NCI-H1105 treated with DMSO at 0.1 percent for 48 hours (cell line): ENCODE measurements around the gene ART3.

Source experiments
- DNase-seq: peaks from one replicate; lab custom pipeline; 2025; lab: John Stamatoyannopoulos, UW

ART3 gene

DNA sequence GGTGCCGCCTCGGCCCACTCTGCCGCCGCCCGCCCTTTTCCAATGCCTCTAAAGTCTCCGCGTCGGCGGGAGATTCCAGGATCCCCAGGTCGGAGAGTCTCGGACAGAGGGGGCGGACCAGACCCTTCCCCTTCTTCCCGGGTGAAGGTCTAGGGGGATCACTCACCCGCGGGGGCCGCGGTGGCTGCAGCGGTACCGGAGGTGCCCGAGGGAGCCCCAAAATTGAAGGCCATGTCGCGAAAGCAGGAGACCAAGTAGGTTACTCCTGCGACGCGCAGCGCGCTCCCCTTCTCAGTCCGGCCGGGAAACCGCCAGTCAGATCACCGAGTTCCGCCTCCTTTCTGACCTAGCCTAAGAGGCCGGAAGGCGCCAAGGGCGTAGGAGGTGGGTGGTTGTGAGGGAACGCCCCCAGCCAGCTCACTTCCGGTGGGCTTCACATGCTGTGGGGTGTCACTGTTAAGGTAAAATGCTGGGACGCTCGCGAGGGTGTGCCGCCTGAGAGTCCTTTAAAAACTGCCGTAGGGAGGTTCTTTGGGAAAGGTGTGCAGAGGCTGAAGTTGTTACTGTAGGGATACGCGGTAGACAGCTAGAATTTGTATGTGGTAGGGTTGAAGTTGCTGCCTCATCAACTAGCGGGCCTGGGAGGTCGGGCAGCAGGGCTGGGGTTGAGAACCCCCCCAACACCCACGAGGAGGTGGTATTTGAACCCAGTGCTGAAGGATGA lies 73.8 kb downstream of the ART3 start, which contains the start of gene NUP54:
Gene NUP54, minus strand, starts transcription at position 256 of the 724 bp plus-strand sequence. Its CDS starts 23 bp downstream, at position 233.
- peak; percentile 74 for DNase-seq

DNA sequence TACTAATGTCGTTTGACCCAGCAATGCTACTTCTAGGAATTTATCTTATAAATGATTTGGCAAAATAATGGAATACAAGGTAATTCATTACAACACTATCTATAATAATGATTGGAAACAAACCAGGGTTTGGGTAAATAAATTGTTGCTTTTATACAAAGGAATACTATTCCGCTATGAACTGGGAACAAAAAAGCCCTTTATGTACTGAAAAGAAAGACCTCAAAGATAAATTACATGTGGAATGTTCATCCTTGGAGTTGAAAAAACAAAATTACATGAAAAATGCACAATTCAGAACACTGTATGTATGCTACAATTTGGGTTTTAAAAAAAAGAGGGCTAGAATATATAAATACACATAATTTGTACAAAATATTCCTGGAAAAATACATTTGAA lies 78.8 kb downstream of the ART3 start:
- no peak for DNase-seq

DNA sequence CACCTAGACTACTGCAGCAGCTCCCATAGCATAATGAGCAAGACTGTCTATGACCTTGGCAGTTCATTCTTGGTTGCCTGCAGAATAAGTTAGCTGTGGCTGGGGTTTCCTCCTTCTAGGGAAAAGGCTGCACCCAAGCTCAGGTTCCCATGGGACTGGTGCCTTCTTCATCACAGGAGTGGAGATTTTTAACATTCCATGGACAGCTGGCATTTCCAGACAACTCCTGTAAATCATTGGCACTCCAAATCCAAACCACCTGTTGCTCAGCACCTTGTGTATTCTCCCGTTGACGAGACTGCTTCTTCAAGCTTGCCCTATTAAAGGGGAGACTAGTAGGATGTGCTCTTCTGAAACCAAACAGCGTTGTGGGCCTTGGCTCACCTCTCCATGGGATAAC lies 81.5 kb downstream of the ART3 start:
- no peak for DNase-seq

DNA sequence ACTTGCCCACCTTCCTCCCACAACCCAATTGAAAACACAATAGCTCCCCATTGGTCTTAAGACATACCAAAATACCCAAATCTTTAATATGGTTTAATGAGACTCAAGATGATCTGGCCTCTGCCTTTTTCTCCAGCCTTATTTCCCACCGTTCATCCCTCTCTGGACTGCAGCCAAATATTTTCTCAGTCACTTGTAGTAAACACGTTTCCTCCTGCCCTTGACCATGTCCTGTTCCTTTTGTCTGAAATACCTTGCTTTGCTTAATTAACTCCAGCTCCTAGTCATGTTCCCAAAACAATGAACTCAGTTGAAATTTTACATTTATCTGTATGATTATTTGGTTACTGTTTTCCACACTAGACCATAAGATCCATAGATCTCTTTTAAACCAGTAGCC lies 82.1 kb downstream of the ART3 start:
- DNase-seq, result peak; percentile 10

DNA sequence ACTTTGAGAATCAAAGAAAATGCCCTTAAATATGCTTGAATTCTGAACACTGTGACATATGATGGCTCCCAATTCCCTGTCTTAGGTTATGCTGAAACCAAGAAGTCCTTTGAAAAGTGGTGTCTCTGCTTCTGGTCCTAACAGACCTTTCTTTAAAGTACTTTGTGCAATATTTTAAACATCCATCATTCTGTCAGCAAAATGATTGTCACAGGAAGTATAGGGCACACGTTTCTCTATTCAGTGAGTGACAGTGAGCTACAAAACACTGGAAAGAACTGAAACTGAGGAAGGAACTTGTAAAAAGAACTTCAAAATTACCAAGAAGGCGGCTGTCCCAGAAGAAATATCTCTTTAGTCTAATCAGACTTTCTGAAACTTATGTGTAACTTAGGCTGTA lies 85.8 kb downstream of the ART3 start:
- no peak for DNase-seq
